Spinal cord (tissue), 10 donors: ENCODE measurements around the gene CHST9. TPM values are rescaled to one million over a fixed set of nuclear protein-coding genes. Genes with fewer than 3 reads are reported as not detected.

ENCODE experiments used
- DNase-seq, 6 donors: peaks; one replicate each; pipeline versions ENCODE4 v3.0.0 to v3.0.0-alpha.2; 2013 to 2015; ENCODE audit warnings: low spot score in 6 of 6, low read depth in 4 of 6
- H3K27ac ChIP-seq: one replicate; pipeline ENCODE4 v1.5.1; 2013; ENCODE audit warnings: low read depth, low read length, control low read depth
- H3K27me3 ChIP-seq: one replicate; pipeline ENCODE4 v1.6.1; 2013; ENCODE audit warnings: low read length; ENCODE audit not compliant: control insufficient read depth, insufficient read depth
- H3K36me3 ChIP-seq: one replicate; pipeline ENCODE4 v1.6.1; 2013; ENCODE audit warnings: low read length; ENCODE audit not compliant: control insufficient read depth, insufficient read depth
- H3K4me1 ChIP-seq: one replicate; pipeline ENCODE4 v1.6.1; 2013; ENCODE audit warnings: low read length; ENCODE audit not compliant: control insufficient read depth, insufficient read depth
- H3K4me3 ChIP-seq: one replicate; pipeline ENCODE4 v1.5.1; 2013; ENCODE audit warnings: low read depth, low read length, control low read depth
- H3K9me3 ChIP-seq: one replicate; pipeline ENCODE4 v1.6.1; 2013; ENCODE audit warnings: low read length; ENCODE audit not compliant: control insufficient read depth, insufficient read depth
- WGBS: methylation state at CpG from one replicate; pipeline ENCODE4 v1.1.5; 2013; ENCODE audit warnings: missing lambda C conversion rate; ENCODE audit not compliant: insufficient coverage; 5-methylcytosine and 5-hydroxymethylcytosine counted together
- polyA plus RNA-seq, 2 donors: library from polyadenylated mRNA; unstranded; fragments of 120-200 nt; gene quantifications; one replicate each; pipeline ENCODE4 v1.2.1, GENCODE V29; 2013; ENCODE audit not compliant: insufficient read length in 2 of 2
- total RNA-seq, 2 donors: library from RNA; depleted of rRNA in 1 of 2; stranded (reverse); fragments of 120-200 nt in 1 of 2; fragments of >200 nt in 1 of 2; gene quantifications; one replicate each; pipeline versions ENCODE4 v1.2.3 to v1.2.4, GENCODE V29; 2013 to 2014
- donor health status: healthy.

CHST9 gene
- total and polyA plus RNA-seq, 4 donors = 5.4 to 10.8 (median 7.2) TPM

DNA sequence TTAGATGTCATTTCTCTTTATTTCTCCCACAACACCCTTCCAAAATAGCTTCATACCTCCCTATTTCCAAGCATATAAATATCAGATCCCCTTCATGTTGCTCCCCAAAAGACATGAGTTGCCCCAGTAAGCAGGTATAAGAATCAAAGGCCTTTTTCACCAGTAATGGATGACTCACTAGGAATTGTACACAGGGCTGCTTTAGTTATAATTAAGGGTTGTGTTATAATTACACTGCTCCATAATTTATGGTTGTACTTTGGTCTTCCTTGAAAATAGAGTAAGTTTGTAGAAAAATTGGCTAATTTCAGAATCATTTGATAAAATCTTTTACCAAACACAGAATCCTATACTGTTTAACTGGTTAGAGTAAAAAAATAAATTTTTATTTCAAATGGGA, 310.8 kb downstream of the CHST9 start:
- H3K4me3 ChIP-seq = no peak overlapping the region
- H3K36me3 ChIP-seq = no peaks in the 10 kb centered on the region
- peaks cover 6% of the 10 kb centered on the region for H3K4me1 ChIP-seq
- no peaks in the 10 kb centered on the region for H3K9me3 ChIP-seq
- H3K27ac ChIP-seq = no peak overlapping the region
- DNase-seq = no peak
- H3K27me3 ChIP-seq = no peaks in the 10 kb centered on the region

DNA sequence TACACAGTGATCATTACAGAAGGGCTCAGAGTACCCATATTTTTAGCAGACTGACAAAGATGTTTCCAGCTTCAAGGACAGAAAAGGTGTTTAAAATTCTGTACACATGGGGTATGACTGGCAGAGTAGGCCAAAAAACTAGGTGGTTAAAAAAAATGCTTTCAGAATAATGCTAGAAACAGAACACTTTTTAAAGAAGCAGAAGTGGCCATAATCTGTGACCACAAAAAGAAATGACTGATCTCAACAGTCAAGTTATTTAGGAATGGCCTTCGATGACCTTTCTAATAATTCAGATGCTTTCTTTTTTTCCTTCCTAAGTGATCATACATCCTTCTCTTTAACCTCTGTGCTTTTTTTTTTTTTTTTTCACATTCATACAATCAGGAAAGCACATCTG, 315.5 kb downstream of the CHST9 start:
- no peaks in the 10 kb centered on the region for H3K36me3 ChIP-seq
- H3K4me1 ChIP-seq = peaks cover 10% of the 10 kb centered on the region
- no peaks in the 10 kb centered on the region for H3K9me3 ChIP-seq
- H3K27me3 ChIP-seq = no peaks in the 10 kb centered on the region
- H3K4me3 ChIP-seq = no peak overlapping the region
- H3K27ac ChIP-seq = peak overlapping the region; percentile 68
- WGBS = 86% methylated on average over 1 of the region's 1 CpG
- DNase-seq = peak in 1 of 6 donors; percentile 25

- H3K27ac ChIP-seq = peak overlapping the region; percentile 62
- DNase-seq = peak in 3 of 6 donors; percentile 6 to 64 (median 29)
Measured at GRCh38 chr18:26868968-26869586, 316.0 kb downstream of the CHST9 start.

DNA sequence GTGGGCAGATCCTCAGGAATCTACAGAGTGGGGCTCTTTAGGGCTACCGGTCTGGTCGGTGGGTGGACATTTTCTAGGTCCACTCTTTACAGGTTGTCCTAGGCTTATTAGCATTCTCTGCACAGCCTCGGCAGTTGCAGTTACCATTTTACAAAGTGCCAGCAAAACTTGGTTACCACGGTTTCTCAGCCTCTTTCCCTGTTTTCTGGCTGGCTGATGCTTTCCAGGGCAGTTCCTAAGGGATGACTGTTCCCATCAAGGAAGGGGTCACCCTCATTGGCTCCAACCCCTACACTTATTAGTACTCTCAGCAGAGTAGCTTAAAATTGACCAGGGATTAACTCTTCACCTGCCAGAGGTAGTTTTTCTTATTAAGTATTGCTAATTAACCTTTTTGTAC, 317.6 kb downstream of the CHST9 start:
- peak overlapping the region; percentile 90 for H3K27ac ChIP-seq
- no peaks in the 10 kb centered on the region for H3K36me3 ChIP-seq
- H3K9me3 ChIP-seq = no peaks in the 10 kb centered on the region
- WGBS = 30% methylated on average over 4 of the region's 4 CpGs
- peaks cover 3% of the 10 kb centered on the region for H3K27me3 ChIP-seq
- DNase-seq = peak in 5 of 6 donors; percentile 44 to 89 (median 75)
- no peak overlapping the region for H3K4me3 ChIP-seq
- H3K4me1 ChIP-seq = peaks cover 19% of the 10 kb centered on the region

More at GRCh38 chr18:26868968-26869586, 316.0 kb downstream of the CHST9 start:
- no peaks in the 10 kb centered on the region for H3K9me3 ChIP-seq
- 50% methylated on average over 1 of the region's 6 CpGs for WGBS
- H3K4me1 ChIP-seq = peaks cover 10% of the 10 kb centered on the region
- H3K4me3 ChIP-seq = no peak overlapping the region
- H3K36me3 ChIP-seq = no peaks in the 10 kb centered on the region
- H3K27me3 ChIP-seq = no peaks in the 10 kb centered on the region

DNA sequence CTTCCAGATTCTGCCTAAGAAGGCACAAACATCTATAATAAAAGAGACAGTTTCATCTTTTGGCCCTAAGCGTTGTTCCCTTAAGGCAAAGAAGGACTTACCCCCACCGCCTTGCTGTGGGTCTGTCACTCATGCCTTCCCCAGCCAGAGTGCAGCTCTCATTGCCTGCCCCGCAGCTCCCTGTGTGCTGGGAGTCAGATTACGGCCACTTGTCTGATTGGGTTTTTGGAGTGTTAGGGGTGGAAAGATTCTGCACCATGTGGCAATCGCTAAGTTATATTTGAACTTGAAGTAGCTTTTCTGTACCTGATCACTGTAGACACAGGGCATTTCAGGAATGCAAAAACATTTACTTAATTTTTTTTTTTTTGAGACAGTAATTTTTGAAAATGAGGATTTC, 319.6 kb downstream of the CHST9 start, which contains the start of gene AQP4:
TSS of gene AQP4 (minus strand) at position 151 of the 400 bp plus-strand sequence. CDS start at position 133, 18 bp downstream.
- Histone ChIP-seq H3K27me3 (peaks cover 3% of the 10 kb centered on the region), H3K27ac (peak within 1 kb of the TSS; percentile 90), H3K4me3 (peak within 1 kb of the TSS; percentile 51), H3K9me3 (no peaks in the 10 kb centered on the region), H3K36me3 (peaks cover 4% of the 10 kb centered on the region), H3K4me1 (peaks cover 21% of the 10 kb centered on the region)
- peak in 3 of 6 donors; percentile 5 to 70 (median 42) for DNase-seq
- 29% methylated on average over 1 of the region's 5 CpGs for WGBS

- 56% methylated on average over 6 of the region's 7 CpGs for WGBS
- peaks cover 3% of the 10 kb centered on the region for H3K27me3 ChIP-seq
- H3K27ac ChIP-seq = peak overlapping the region; percentile 90
- DNase-seq = peak in 1 of 6 donors; percentile 7
- H3K36me3 ChIP-seq = peaks cover 4% of the 10 kb centered on the region
- no peaks in the 10 kb centered on the region for H3K9me3 ChIP-seq
- peaks cover 19% of the 10 kb centered on the region for H3K4me1 ChIP-seq
- H3K4me3 ChIP-seq = peak overlapping the region; percentile 51
Measured at GRCh38 chr18:26864658-26865057, 320.4 kb downstream of the CHST9 start.

- H3K4me3 ChIP-seq = peak overlapping the region; percentile 51
- H3K27ac ChIP-seq = peak overlapping the region; percentile 90
- peak in 3 of 6 donors; percentile 28 to 66 (median 30) for DNase-seq
- 25% methylated on average over 4 of the region's 9 CpGs for WGBS
- H3K9me3 ChIP-seq = no peaks in the 10 kb centered on the region
- peaks cover 4% of the 10 kb centered on the region for H3K36me3 ChIP-seq
- peaks cover 19% of the 10 kb centered on the region for H3K4me1 ChIP-seq
- H3K27me3 ChIP-seq = peaks cover 3% of the 10 kb centered on the region
Measured at GRCh38 chr18:26863921-26864497, 321.1 kb downstream of the CHST9 start.

DNA sequence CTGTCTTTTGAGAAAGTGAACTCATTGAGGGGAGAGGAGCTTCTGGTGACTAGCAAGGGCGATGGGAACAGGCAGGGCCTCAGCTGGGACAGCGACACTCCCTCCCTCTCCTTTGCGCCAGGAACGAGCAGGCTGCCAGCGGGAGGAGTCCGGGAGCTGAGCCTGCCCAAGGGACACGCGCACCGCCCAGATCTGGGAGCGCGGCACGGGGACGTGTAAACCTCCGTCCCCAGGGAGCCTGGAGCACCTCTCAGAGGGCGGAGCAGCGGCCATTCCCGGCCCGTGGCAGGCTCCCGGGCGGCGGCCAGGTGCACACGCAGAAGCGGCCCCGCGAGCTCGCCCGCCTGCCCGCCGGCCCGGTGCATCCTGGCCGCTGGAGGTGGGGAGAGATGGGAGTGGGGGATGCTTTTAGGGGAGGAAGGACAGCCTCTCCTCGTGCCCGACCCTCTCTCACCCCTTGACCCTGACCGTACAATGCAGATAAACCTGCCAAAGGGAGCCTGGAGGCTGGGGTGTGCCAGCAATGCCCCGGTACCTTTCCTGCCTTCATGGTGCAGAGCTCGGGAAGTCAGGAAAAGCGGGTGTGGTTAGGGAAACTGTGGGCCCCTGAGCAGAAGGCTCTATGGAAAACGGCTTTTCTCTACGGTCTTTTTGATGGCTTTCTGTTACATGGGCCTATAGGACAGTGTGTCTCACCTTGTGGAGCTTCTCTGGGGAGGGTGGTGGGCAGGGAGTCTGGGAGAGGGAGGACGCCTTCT, 321.8 kb downstream of the CHST9 start:
- WGBS = 4% methylated on average over 31 of the region's 40 CpGs
- peaks cover 3% of the 10 kb centered on the region for H3K27me3 ChIP-seq
- peaks cover 4% of the 10 kb centered on the region for H3K36me3 ChIP-seq
- H3K4me3 ChIP-seq = peak overlapping the region; percentile 51
- peak overlapping the region; percentile 90 for H3K27ac ChIP-seq
- H3K4me1 ChIP-seq = peaks cover 15% of the 10 kb centered on the region
- peak; percentile 36 to 92 (median 70) for DNase-seq
- H3K9me3 ChIP-seq = no peaks in the 10 kb centered on the region

DNA sequence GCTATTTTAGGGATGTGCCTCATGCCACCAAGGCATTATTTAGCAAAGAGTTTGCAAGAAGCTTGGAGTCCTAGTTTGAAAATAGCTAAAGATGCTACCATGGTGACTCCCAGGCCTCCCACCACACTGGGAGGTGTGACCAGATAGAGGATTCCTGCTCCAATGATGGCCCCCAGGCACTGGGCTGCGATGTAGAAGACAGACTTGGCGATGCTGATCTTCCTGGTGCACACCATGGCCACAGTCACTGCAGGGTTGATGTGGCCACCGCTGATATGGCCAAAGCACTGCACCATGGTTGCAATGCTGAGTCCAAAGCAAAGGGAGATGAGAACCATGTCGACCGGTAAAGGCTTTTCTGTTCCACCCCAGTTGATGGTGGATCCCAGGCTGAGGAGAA, 323.0 kb downstream of the CHST9 start:
- peaks cover 3% of the 10 kb centered on the region for H3K27me3 ChIP-seq
- H3K9me3 ChIP-seq = no peaks in the 10 kb centered on the region
- H3K4me1 ChIP-seq = peaks cover 15% of the 10 kb centered on the region
- peaks cover 6% of the 10 kb centered on the region for H3K36me3 ChIP-seq
- peak overlapping the region; percentile 29 for H3K27ac ChIP-seq
- WGBS = 92% methylated on average over 5 of the region's 5 CpGs
- H3K4me3 ChIP-seq = no peak overlapping the region
- DNase-seq = no peak
